SJCRH30 (cell line): Measurements from ENCODE around the gene LCP2. TPM values are rescaled to one million over a fixed set of nuclear protein-coding genes. Genes with fewer than 3 reads are reported as not detected.

Experiments
- DNase-seq, 2 experiments: peaks; one replicate each; pipeline ENCODE4 v3.0.0-alpha.2; 2015 to 2020
- H3K27ac ChIP-seq: fragments of 250-450 bp; sonication (Bioruptor Pico); 2 replicates; pipeline ENCODE4 v1.5.1; 2020; ENCODE audit warnings: mild to moderate bottlenecking, moderate library complexity
- H3K27me3 ChIP-seq: fragments of 250-450 bp; sonication (Bioruptor Pico); 2 replicates; pipeline ENCODE4 v1.5.1; 2020; ENCODE audit warnings: mild to moderate bottlenecking, moderate library complexity
- H3K36me3 ChIP-seq: fragments of 250-450 bp; sonication (Bioruptor Pico); 2 replicates; pipeline ENCODE4 v1.5.1; 2020; ENCODE audit warnings: mild to moderate bottlenecking, moderate library complexity
- H3K4me1 ChIP-seq: fragments of 250-450 bp; sonication (Bioruptor Pico); 2 replicates; pipeline ENCODE4 v1.5.1; 2020; ENCODE audit warnings: mild to moderate bottlenecking, moderate library complexity
- H3K4me3 ChIP-seq: fragments of 250-450 bp; sonication (Bioruptor Pico); 2 replicates; pipeline ENCODE4 v1.5.1; 2020; ENCODE audit warnings: mild to moderate bottlenecking, moderate library complexity
- H3K9me3 ChIP-seq: fragments of 250-450 bp; sonication (Bioruptor Pico); replicated peaks from 2 replicates; pipeline ENCODE4 v1.5.1; 2020; ENCODE audit warnings: mild to moderate bottlenecking, moderate library complexity
- total RNA-seq: library from RNA; depleted of rRNA; stranded (reverse); fragments of >200 nt; shearing (Covaris generic); gene quantifications from 2 replicates; pipeline ENCODE4 v1.2.3, GENCODE V29; 2014; rRNA removed

LCP2 gene
- total RNA-seq, 1 experiment from 2014 or later: not detected

GRCh38 chr5:170220191-170220590, 77.4 kb downstream of the LCP2 start:
- no peaks in the 10 kb centered on the region for H3K4me1 ChIP-seq

DNA sequence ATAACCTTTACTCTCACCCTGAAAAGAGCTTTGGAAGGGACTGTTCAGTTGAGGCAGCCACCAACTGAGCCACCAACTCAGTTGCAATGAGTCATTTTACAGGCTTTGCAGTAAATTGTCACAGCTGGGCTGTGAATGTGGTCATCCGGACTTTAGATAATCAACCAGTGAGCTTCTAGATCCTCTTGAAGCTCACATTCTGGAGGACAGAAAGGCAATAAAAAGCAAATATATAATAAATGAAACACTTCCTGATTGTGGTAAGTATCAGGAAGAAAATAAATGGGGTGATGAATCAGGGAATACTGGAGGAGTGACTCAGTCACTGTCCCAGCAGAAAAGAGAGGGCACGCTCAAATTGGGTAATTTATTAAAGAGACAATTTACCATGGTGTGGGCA, 78.0 kb downstream of the LCP2 start:
- Histone ChIP-seq H3K36me3 (no peaks in the 10 kb centered on the region), H3K9me3 (no peaks in the 10 kb centered on the region), H3K27ac (no peak overlapping the region), H3K4me1 (no peaks in the 10 kb centered on the region), H3K27me3 (no peaks in the 10 kb centered on the region), H3K4me3 (no peak overlapping the region)
- DNase-seq: peak in 1 of 2 experiments; percentile 6

More at GRCh38 chr5:170220191-170220590, 77.4 kb downstream of the LCP2 start:
- H3K36me3 ChIP-seq: no peaks in the 10 kb centered on the region
- no peaks in the 10 kb centered on the region for H3K9me3 ChIP-seq
- H3K27me3 ChIP-seq: no peaks in the 10 kb centered on the region; the same call in 1 of the 2 replicates
- DNase-seq: no peak
- H3K4me3 ChIP-seq: no peak overlapping the region
- no peak overlapping the region for H3K27ac ChIP-seq

DNA sequence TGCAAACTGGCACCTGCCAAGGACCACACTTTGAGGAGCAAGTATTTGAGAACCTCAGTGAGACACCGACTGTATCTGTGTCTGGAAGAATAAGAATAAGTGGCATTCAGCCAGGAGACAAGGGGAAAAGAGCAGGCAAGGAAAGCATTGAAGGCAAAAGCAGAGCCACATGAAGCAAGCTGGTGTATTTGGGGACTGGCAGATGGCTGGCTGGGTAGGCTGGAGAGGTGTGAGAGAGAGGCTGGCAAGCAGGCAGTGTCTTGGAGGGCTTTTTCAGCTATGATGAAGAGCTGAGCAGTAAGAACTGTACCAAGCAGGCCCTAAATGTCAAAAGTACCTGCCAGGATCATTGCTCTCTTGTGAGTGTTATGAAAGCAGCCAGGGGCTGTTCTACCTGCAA, 78.9 kb downstream of the LCP2 start:
- no peak overlapping the region for H3K4me3 ChIP-seq

GRCh38 chr5:170217831-170218230, 79.7 kb downstream of the LCP2 start:
- Histone ChIP-seq H3K4me1 (no peaks in the 10 kb centered on the region), H3K4me3 (no peak overlapping the region), H3K36me3 (no peaks in the 10 kb centered on the region), H3K27me3 (no peaks in the 10 kb centered on the region), H3K9me3 (no peaks in the 10 kb centered on the region), H3K27ac (no peak overlapping the region)
- no peak for DNase-seq

More for the DNA sequence above, 78.9 kb downstream of the LCP2 start:
- H3K27me3 ChIP-seq: no peaks in the 10 kb centered on the region
- H3K9me3 ChIP-seq: no peaks in the 10 kb centered on the region
- no peaks in the 10 kb centered on the region for H3K4me1 ChIP-seq
- H3K36me3 ChIP-seq: no peaks in the 10 kb centered on the region
- no peak overlapping the region for H3K27ac ChIP-seq
- no peak for DNase-seq

DNA sequence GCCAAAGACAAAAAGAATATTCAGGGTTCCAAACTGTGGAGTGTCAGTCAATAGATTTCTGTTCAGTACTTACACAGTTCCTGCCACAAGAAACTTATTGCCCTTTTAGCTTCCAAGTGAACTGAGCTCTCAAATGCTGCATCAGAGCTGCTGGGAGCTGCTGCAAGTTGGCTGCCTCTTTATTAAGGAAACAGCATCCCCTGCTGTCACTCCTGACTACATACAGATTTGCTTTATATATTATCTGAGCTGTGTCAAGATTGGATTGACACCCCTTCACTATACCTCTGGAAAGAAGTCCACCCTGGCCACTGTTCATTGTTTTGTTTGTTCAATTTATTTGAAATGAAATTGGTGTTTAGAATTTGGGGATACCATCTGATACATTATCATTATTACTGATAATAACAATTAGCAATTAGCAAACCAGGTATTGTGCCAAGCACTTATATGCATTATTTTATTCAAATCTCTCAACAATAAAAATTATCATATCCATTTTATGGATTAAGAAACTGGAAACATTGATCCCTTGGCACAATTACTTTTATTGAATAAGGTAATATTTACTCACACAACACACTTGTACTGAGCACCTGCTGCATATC, 81.2 kb downstream of the LCP2 start:
- no peaks in the 10 kb centered on the region for H3K4me1 ChIP-seq
- H3K27ac ChIP-seq: no peak overlapping the region
- H3K36me3 ChIP-seq: no peaks in the 10 kb centered on the region
- peak; percentile 7 to 29 for DNase-seq
- no peak overlapping the region for H3K4me3 ChIP-seq
- H3K9me3 ChIP-seq: no peaks in the 10 kb centered on the region
- no peaks in the 10 kb centered on the region for H3K27me3 ChIP-seq

DNA sequence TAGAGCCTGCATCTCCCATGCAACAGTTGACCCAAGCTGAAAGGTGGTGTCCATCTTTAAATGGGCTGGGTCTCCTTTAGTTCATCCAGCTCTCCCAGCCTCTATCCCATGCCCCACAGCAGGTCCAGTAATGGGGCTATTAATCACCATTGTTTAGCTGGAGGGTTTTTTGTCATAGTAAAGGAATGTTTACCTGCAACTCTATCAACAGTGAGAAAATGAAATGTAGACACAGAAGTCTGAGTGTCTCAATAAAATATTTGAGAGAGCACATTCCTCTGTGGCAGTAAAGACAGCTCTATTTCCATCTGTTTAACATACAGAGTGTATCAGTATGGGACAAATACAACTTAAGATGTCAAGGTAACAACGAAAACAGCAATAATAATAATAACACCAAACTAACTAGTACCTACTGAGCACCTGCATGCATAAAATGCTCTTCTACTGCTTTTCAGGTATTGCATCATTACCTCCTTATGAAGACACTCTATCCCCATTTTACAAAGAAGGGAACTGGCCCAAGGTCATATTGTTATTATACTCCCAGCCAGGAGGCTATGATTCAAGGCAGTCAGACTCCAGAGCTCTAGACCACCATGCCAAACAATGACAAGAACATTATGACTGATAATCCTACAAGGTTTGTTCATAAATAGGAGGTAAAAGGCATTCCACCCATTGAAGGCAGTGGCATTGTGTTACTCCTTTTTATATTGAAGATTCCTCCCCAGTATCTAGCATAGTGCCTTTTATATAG, 85.8 kb downstream of the LCP2 start:
- Histone ChIP-seq H3K36me3 (no peaks in the 10 kb centered on the region), H3K27me3 (peaks cover 3% of the 10 kb centered on the region; the same call in 1 of the 2 replicates), H3K9me3 (no peaks in the 10 kb centered on the region)

DNA sequence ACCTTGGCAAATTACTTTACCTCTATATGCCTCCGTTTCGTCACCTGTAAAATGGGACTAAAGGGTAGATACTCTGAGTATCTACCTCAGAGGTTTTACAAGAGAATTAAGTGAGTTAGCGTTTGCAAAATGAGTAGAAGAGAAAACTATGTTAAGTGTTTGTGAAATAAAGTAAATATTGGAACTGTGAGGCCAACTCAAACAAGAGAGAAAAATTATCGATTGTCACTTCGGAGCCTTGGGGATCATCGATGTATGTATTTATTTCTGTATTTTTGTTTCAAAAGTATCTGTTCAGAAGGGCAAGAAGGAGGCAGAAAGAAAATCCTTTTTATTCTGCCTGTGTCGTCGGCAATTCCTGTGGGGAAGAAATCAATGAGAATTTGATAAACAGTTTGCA, 90.6 kb downstream of the LCP2 start:
- Histone ChIP-seq H3K27me3 (peaks cover 9% of the 10 kb centered on the region; the same call in 1 of the 2 replicates), H3K4me3 (no peak overlapping the region), H3K4me1 (no peaks in the 10 kb centered on the region), H3K36me3 (no peaks in the 10 kb centered on the region), H3K27ac (no peak overlapping the region), H3K9me3 (no peaks in the 10 kb centered on the region)
- no peak for DNase-seq

More for the DNA sequence above, 85.8 kb downstream of the LCP2 start:
- DNase-seq: no peak
- no peak overlapping the region for H3K27ac ChIP-seq
- no peak overlapping the region for H3K4me3 ChIP-seq
- H3K4me1 ChIP-seq: no peaks in the 10 kb centered on the region

DNA sequence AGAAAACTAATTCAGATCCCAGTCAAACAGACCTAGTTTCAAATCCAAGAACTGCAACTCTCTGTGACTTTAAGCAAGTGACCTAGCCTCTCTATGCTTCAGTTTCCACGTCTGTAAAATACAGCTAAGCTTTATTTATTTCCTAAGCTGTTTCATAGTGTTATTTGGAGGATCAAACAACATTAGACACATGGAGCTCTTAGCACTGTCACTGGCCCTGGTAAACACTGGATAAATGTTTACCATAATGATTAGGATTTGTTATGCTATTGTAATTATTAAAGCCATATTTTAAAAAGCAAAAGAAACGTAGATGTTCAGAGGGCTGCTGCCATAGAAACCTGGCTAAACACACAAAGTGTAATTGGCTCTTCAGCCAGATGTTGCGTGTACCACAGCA, 91.4 kb downstream of the LCP2 start:
- H3K9me3 ChIP-seq: no peaks in the 10 kb centered on the region
- H3K27me3 ChIP-seq: peaks cover 9% of the 10 kb centered on the region; the same call in 1 of the 2 replicates
- H3K4me1 ChIP-seq: no peaks in the 10 kb centered on the region
- H3K4me3 ChIP-seq: no peak overlapping the region
- no peak overlapping the region for H3K27ac ChIP-seq
- DNase-seq: no peak
- H3K36me3 ChIP-seq: no peaks in the 10 kb centered on the region

DNA sequence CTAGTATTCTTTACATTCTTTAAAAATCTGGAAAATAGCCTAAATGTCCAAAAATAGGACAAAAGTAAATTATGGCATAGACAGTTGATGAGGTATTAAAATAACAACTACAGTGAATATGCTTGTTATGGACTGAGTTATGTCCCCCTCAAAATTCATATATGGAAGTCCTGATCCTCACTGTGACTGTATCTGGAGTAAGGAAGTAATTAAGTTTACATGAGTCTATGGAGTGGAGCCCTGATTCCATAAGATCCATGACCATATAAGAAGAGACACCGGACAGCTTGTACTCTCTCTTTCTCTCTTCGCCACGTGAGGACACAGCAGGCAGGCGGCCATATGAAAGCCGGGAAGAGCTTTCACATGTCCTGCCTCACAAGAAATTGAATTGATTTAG, 93.4 kb downstream of the LCP2 start:
- no peaks in the 10 kb centered on the region for H3K9me3 ChIP-seq
- H3K27ac ChIP-seq: no peak overlapping the region
- peaks cover 9% of the 10 kb centered on the region; the same call in 1 of the 2 replicates for H3K27me3 ChIP-seq
- H3K4me1 ChIP-seq: no peaks in the 10 kb centered on the region
- H3K36me3 ChIP-seq: no peaks in the 10 kb centered on the region
- no peak for DNase-seq
- H3K4me3 ChIP-seq: no peak overlapping the region

DNA sequence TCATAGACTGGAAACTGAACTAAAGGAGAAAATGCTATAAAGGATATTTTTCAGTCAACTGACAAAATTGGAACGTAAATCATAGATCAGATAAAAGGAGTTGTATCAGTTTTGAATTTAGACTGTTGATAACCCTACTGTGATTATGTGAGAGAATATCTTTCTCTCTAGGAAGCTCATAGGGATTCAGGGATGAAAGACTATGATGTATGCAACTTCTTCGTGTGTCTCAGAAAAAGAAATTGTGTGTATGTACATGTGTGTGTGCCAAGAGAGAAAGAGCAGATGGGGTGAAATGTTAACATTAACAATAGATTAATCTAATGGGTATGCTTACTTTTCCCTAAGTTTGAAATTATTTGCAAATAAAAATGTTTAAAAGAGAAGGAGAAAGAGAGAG, 95.5 kb downstream of the LCP2 start:
- no peaks in the 10 kb centered on the region for H3K36me3 ChIP-seq
- no peaks in the 10 kb centered on the region for H3K9me3 ChIP-seq
- no peak for DNase-seq
- H3K27me3 ChIP-seq: peaks cover 6% of the 10 kb centered on the region; the same call in 1 of the 2 replicates
- no peak overlapping the region for H3K27ac ChIP-seq
- no peak overlapping the region for H3K4me3 ChIP-seq
- no peaks in the 10 kb centered on the region for H3K4me1 ChIP-seq

- no peak overlapping the region for H3K27ac ChIP-seq
- no peak overlapping the region for H3K4me3 ChIP-seq
- H3K9me3 ChIP-seq: no peaks in the 10 kb centered on the region
- H3K27me3 ChIP-seq: peaks cover 9% of the 10 kb centered on the region
- no peak for DNase-seq
- no peaks in the 10 kb centered on the region for H3K4me1 ChIP-seq
- H3K36me3 ChIP-seq: no peaks in the 10 kb centered on the region
These were observed 96.3 kb downstream of the LCP2 start for GRCh38 chr5:170201311-170201710.

DNA sequence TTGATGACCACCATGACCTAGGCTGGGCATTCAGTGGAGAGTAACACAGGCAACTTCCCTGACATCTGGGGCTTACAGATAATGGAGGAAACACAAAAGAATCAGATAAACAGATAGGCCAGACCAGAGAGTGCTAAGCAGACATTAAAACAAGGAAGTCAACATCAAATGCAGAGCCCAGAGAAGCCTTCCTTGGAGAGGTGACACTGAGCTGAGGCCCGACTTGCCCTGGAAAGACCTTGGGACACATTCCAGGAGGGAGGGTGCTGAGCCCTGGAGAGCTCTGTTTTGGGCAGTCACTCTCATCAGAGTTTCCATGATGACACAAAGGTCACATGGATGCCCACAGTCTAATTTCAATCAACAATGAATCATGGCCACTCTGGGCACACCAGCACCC, 96.7 kb downstream of the LCP2 start:
- Histone ChIP-seq H3K4me3 (no peak overlapping the region), H3K36me3 (no peaks in the 10 kb centered on the region), H3K4me1 (no peaks in the 10 kb centered on the region), H3K27me3 (peaks cover 9% of the 10 kb centered on the region), H3K9me3 (no peaks in the 10 kb centered on the region), H3K27ac (no peak overlapping the region)
- no peak for DNase-seq

Other genes with a start within 250 kb of the LCP2 start
- gene FOXI1, start 191.9 kb downstream of the LCP2 start, total RNA-seq: not detected in 2 replicates
- gene C5orf58, start 64.8 kb downstream of the LCP2 start, total RNA-seq: not detected in 2 replicates
- gene KCNMB1, start 91.6 kb upstream of the LCP2 start, total RNA-seq: not detected in 2 replicates
- gene KCNIP1, start 206.2 kb upstream of the LCP2 start, total RNA-seq: 0.81 and 1.4 TPM in 2 replicates